ENCODE measurements around the gene DNMT3A.

The DNMT3A gene

GRCh38 chr2:25256488-25256875 lies 85.2 kb downstream of the DNMT3A start:
- H3K4me3 ChIP-seq (ENCODE audit: extremely low read depth, insufficient read depth, low read length, poor library complexity, severe bottlenecking) = no peak overlapping the region
- WGBS, 2 experiments (ENCODE audit: insufficient coverage in 2 of 2) = 82 to 92% methylated on average over 1 of the region's 2 CpGs
- H3K9me3 ChIP-seq (ENCODE audit: control insufficient read depth, low read length) = no peaks in the 10 kb centered on the region
- H3K4me1 ChIP-seq (ENCODE audit: control insufficient read depth, insufficient read depth, low read length, poor library complexity, severe bottlenecking) = peaks cover 41% of the 10 kb centered on the region
- H3K36me3 ChIP-seq (ENCODE audit: control insufficient read depth, insufficient read depth, low read length) = no peaks in the 10 kb centered on the region
- peak overlapping the region; percentile 85 for H3K27ac ChIP-seq (ENCODE audit: low read depth, low read length, severe bottlenecking)

GRCh38 chr2:25255745-25256487 lies 85.8 kb downstream of the DNMT3A start:
- H3K36me3 ChIP-seq (ENCODE audit: control insufficient read depth, insufficient read depth, low read length) = no peaks in the 10 kb centered on the region
- no peak overlapping the region for H3K4me3 ChIP-seq (ENCODE audit: extremely low read depth, insufficient read depth, low read length, poor library complexity, severe bottlenecking)
- no peaks in the 10 kb centered on the region for H3K9me3 ChIP-seq (ENCODE audit: control insufficient read depth, low read length)
- peaks cover 41% of the 10 kb centered on the region for H3K4me1 ChIP-seq (ENCODE audit: control insufficient read depth, insufficient read depth, low read length, poor library complexity, severe bottlenecking)
- 88 to 91% methylated on average over 11 to 13 of the region's 15 CpGs for WGBS, 2 experiments (ENCODE audit: insufficient coverage in 2 of 2)
- no peak overlapping the region for H3K27ac ChIP-seq (ENCODE audit: low read depth, low read length, severe bottlenecking)

- Histone ChIP-seq H3K27ac (ENCODE audit: low read depth, low read length, severe bottlenecking) (no peak overlapping the region), H3K36me3 (ENCODE audit: control insufficient read depth, insufficient read depth, low read length) (no peaks in the 10 kb centered on the region), H3K9me3 (ENCODE audit: control insufficient read depth, low read length) (no peaks in the 10 kb centered on the region), H3K4me3 (ENCODE audit: extremely low read depth, insufficient read depth, low read length, poor library complexity, severe bottlenecking) (no peak overlapping the region), H3K4me1 (ENCODE audit: control insufficient read depth, insufficient read depth, low read length, poor library complexity, severe bottlenecking) (peaks cover 38% of the 10 kb centered on the region)
- WGBS, 2 experiments (ENCODE audit: insufficient coverage in 2 of 2) = 100% methylated on average over 1 of the region's 1 CpG; no CpG with 5 or more reads in 1 of the 2 experiments
Observed at GRCh38 chr2:25254961-25255360, 86.8 kb downstream of the DNMT3A start.

- Histone ChIP-seq H3K4me3 (ENCODE audit: extremely low read depth, insufficient read depth, low read length, poor library complexity, severe bottlenecking) (peak overlapping the region; percentile 37), H3K9me3 (ENCODE audit: control insufficient read depth, low read length) (no peaks in the 10 kb centered on the region), H3K36me3 (ENCODE audit: control insufficient read depth, insufficient read depth, low read length) (peaks cover 9% of the 10 kb centered on the region), H3K4me1 (ENCODE audit: control insufficient read depth, insufficient read depth, low read length, poor library complexity, severe bottlenecking) (peaks cover 21% of the 10 kb centered on the region), H3K27ac (ENCODE audit: low read depth, low read length, severe bottlenecking) (peak overlapping the region; percentile 84)
- WGBS, 2 experiments (ENCODE audit: insufficient coverage in 2 of 2) = 89 to 93% methylated on average over 4 of the region's 11 CpGs
Observed at GRCh38 chr2:25253153-25253626, 88.5 kb downstream of the DNMT3A start.

- H3K9me3 ChIP-seq (ENCODE audit: control insufficient read depth, low read length) = no peaks in the 10 kb centered on the region
- peaks cover 16% of the 10 kb centered on the region for H3K36me3 ChIP-seq (ENCODE audit: control insufficient read depth, insufficient read depth, low read length)
- WGBS, 2 experiments (ENCODE audit: insufficient coverage in 2 of 2) = 5 to 10% methylated on average over 37 to 40 of the region's 62 CpGs
- H3K4me1 ChIP-seq (ENCODE audit: control insufficient read depth, insufficient read depth, low read length, poor library complexity, severe bottlenecking) = peaks cover 17% of the 10 kb centered on the region
- H3K4me3 ChIP-seq (ENCODE audit: extremely low read depth, insufficient read depth, low read length, poor library complexity, severe bottlenecking) = peak overlapping the region; percentile 65
- peak overlapping the region; percentile 95 for H3K27ac ChIP-seq (ENCODE audit: low read depth, low read length, severe bottlenecking)
Observed at GRCh38 chr2:25252291-25253152, 89.2 kb downstream of the DNMT3A start.

GRCh38 chr2:25251422-25252273 lies 90.1 kb downstream of the DNMT3A start:
- WGBS, 2 experiments (ENCODE audit: insufficient coverage in 2 of 2) = 0% methylated on average over 28 to 43 of the region's 52 CpGs
- peak overlapping the region; percentile 95 for H3K27ac ChIP-seq (ENCODE audit: low read depth, low read length, severe bottlenecking)
- no peaks in the 10 kb centered on the region for H3K9me3 ChIP-seq (ENCODE audit: control insufficient read depth, low read length)

GRCh38 chr2:25251071-25251421 lies 90.7 kb downstream of the DNMT3A start:
- 0% methylated on average over 5 to 7 of the region's 13 CpGs for WGBS, 2 experiments (ENCODE audit: insufficient coverage in 2 of 2)
- Histone ChIP-seq H3K4me1 (ENCODE audit: control insufficient read depth, insufficient read depth, low read length, poor library complexity, severe bottlenecking) (peaks cover 7% of the 10 kb centered on the region), H3K4me3 (ENCODE audit: extremely low read depth, insufficient read depth, low read length, poor library complexity, severe bottlenecking) (peak overlapping the region; percentile 65), H3K27ac (ENCODE audit: low read depth, low read length, severe bottlenecking) (peak overlapping the region; percentile 95), H3K9me3 (ENCODE audit: control insufficient read depth, low read length) (no peaks in the 10 kb centered on the region), H3K36me3 (ENCODE audit: control insufficient read depth, insufficient read depth, low read length) (peaks cover 31% of the 10 kb centered on the region)

More at GRCh38 chr2:25251422-25252273, 90.1 kb downstream of the DNMT3A start:
- H3K36me3 ChIP-seq (ENCODE audit: control insufficient read depth, insufficient read depth, low read length) = peaks cover 25% of the 10 kb centered on the region
- peak overlapping the region; percentile 65 for H3K4me3 ChIP-seq (ENCODE audit: extremely low read depth, insufficient read depth, low read length, poor library complexity, severe bottlenecking)
- peaks cover 8% of the 10 kb centered on the region for H3K4me1 ChIP-seq (ENCODE audit: control insufficient read depth, insufficient read depth, low read length, poor library complexity, severe bottlenecking)

GRCh38 chr2:25250331-25251070 lies 91.2 kb downstream of the DNMT3A start:
- H3K9me3 ChIP-seq (ENCODE audit: control insufficient read depth, low read length) = no peaks in the 10 kb centered on the region
- H3K27ac ChIP-seq (ENCODE audit: low read depth, low read length, severe bottlenecking) = peak overlapping the region; percentile 45
- peaks cover 36% of the 10 kb centered on the region for H3K36me3 ChIP-seq (ENCODE audit: control insufficient read depth, insufficient read depth, low read length)
- H3K4me3 ChIP-seq (ENCODE audit: extremely low read depth, insufficient read depth, low read length, poor library complexity, severe bottlenecking) = peak overlapping the region; percentile 65
- WGBS, 2 experiments (ENCODE audit: insufficient coverage in 2 of 2) = 2 to 8% methylated on average over 14 to 15 of the region's 28 CpGs
- peaks cover 7% of the 10 kb centered on the region for H3K4me1 ChIP-seq (ENCODE audit: control insufficient read depth, insufficient read depth, low read length, poor library complexity, severe bottlenecking)

GRCh38 chr2:25249785-25250184 lies 91.9 kb downstream of the DNMT3A start:
- Histone ChIP-seq H3K4me1 (ENCODE audit: control insufficient read depth, insufficient read depth, low read length, poor library complexity, severe bottlenecking) (peaks cover 7% of the 10 kb centered on the region), H3K36me3 (ENCODE audit: control insufficient read depth, insufficient read depth, low read length) (peaks cover 43% of the 10 kb centered on the region), H3K4me3 (ENCODE audit: extremely low read depth, insufficient read depth, low read length, poor library complexity, severe bottlenecking) (peak overlapping the region; percentile 65), H3K27ac (ENCODE audit: low read depth, low read length, severe bottlenecking) (no peak overlapping the region), H3K9me3 (ENCODE audit: control insufficient read depth, low read length) (no peaks in the 10 kb centered on the region)
- 75 to 89% methylated on average over 2 to 4 of the region's 4 CpGs for WGBS, 2 experiments (ENCODE audit: insufficient coverage in 2 of 2)

Measured in mesodermal cell (in vitro differentiated cells).